HG03442 (cell line): ENCODE measurements around the gene PITPNM1.

Experiments
- ATAC-seq: cut with Tn5 transposase; IDR thresholded peaks from one replicate; pipeline ENCODE4 v1.9.1; 2021; ENCODE audit warnings: mild to moderate bottlenecking, moderate library complexity; ENCODE audit not compliant: unreplicated experiment

The PITPNM1 gene

DNA sequence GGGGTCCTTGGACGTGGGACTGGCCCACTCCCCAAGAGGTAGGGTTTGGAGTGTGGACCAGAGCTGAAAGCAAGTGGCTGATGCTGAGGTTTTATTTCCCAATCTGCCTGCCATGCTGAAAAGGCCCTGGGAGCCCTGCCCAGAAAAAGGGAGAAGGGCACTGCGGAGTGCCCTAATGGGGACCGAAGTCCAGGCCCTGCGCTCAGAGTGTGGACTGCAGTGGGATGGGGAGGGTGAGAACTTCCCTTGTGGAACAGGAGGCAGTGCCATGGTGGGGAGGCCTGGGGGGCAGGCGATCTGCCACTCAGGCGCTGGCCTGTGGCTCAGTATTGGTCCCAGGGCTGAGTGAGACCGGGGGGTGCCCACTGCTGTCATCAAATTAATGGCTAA is 56.9 kb downstream of the PITPNM1 start:
- no peak for ATAC-seq

GRCh38 chr11:67445515-67445914 is 59.6 kb downstream of the PITPNM1 start:
- ATAC-seq = no peak

GRCh38 chr11:67442504-67443404 is 62.4 kb downstream of the PITPNM1 start:
- no peak for ATAC-seq
